B cell (primary cell): ENCODE data around the gene BSG.

Experiments used
- EZH2 ChIP-seq: IDR thresholded peaks from 2 replicates; pipeline ENCODE4 v1.6.1; 2012; ENCODE audit warnings: borderline replicate concordance, low read depth, mild to moderate bottlenecking, moderate library complexity, low read length; ENCODE audit not compliant: insufficient read depth, poor library complexity, severe bottlenecking
- TF ChIP-seq, protein P1 (sequence below): fragments of 200-600 bp; IDR thresholded peaks from one replicate; pipeline ENCODE4 v1.8.0; 2022; ENCODE audit warnings: antibody characterized with exemption, mild to moderate bottlenecking

DNA sequence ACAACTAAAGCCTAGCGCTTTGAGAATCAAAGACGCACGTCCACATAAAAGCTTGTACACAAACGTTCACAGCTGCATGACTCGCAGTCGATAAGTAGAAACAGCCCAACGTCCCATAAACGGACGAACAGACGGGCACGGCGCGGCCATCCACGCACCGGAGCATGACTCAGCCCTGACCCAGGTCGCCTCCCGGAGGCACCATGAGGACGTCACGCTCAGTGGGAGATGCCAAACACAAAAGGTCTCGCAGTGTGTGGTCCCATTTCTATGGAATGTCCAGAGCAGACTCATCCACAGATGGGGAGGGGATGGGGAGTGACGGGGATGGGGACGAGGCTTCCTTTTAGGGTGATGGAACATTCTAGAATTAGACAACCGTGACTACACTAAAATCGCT lies 51.6 kb downstream of the BSG start:
- TF ChIP-seq, protein P1, sequence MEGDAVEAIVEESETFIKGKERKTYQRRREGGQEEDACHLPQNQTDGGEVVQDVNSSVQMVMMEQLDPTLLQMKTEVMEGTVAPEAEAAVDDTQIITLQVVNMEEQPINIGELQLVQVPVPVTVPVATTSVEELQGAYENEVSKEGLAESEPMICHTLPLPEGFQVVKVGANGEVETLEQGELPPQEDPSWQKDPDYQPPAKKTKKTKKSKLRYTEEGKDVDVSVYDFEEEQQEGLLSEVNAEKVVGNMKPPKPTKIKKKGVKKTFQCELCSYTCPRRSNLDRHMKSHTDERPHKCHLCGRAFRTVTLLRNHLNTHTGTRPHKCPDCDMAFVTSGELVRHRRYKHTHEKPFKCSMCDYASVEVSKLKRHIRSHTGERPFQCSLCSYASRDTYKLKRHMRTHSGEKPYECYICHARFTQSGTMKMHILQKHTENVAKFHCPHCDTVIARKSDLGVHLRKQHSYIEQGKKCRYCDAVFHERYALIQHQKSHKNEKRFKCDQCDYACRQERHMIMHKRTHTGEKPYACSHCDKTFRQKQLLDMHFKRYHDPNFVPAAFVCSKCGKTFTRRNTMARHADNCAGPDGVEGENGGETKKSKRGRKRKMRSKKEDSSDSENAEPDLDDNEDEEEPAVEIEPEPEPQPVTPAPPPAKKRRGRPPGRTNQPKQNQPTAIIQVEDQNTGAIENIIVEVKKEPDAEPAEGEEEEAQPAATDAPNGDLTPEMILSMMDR = no peak
- TF ChIP-seq EZH2 = no peak
